ENCODE results near the gene DPY19L2. TPM values are rescaled to one million over a fixed set of nuclear protein-coding genes. Genes with fewer than 3 reads are reported as not detected.
"Not testable (repeated sequence)": the region's sequence is repeated elsewhere in the genome, so short reads cannot be mapped to it uniquely, and the experiment has no call there.

The DPY19L2 gene
- total RNA-seq, 1 experiment from 2014 or later: 4.9 TPM

- H4K91ac ChIP-seq (ENCODE audit: insufficient read length, low read depth, low read length); H2BK15ac ChIP-seq (ENCODE audit: low read depth, low read length); H3K56ac ChIP-seq (ENCODE audit: insufficient read length, low read depth, low read length); H2AK5ac ChIP-seq (ENCODE audit: insufficient read length, low read length); H3K4me2 ChIP-seq (ENCODE audit: insufficient read depth, insufficient read length, low read length); H3K79me2 ChIP-seq (ENCODE audit: insufficient read depth, low read length); H3T11ph ChIP-seq (ENCODE audit: low read length); H3K4ac ChIP-seq (ENCODE audit: low read depth, low read length); H3K4me1 Mint-ChIP-seq; H3K18ac ChIP-seq (ENCODE audit: insufficient read length, low read depth, low read length); H4K5ac ChIP-seq (ENCODE audit: insufficient read length, low read depth, low read length); H3K27ac ChIP-seq (ENCODE audit: insufficient read length, low read depth, low read length); H2BK20ac ChIP-seq (ENCODE audit: low read depth, low read length, poor library complexity, severe bottlenecking); H3K9ac ChIP-seq (ENCODE audit: extremely low read depth, insufficient read length, low read length); DNase-seq; H2BK12ac ChIP-seq (ENCODE audit: insufficient read length, low read depth, low read length); H3K27me3 Mint-ChIP-seq (ENCODE audit: low read depth); H2BK5ac ChIP-seq (ENCODE audit: insufficient read length, low read length); H3K4me1 ChIP-seq (ENCODE audit: insufficient read depth, low read length); H2BK120ac ChIP-seq (ENCODE audit: low read depth, low read length, poor library complexity, severe bottlenecking); H3K23ac ChIP-seq (ENCODE audit: insufficient read length, low read depth, low read length); H4K8ac ChIP-seq (replicated peaks; ENCODE audit: insufficient read length, low read depth, low read length); H3K27me3 ChIP-seq (ENCODE audit: insufficient read depth, low read length); H3K9me3 Mint-ChIP-seq; H3K4me3 Mint-ChIP-seq; H4K20me1 ChIP-seq (ENCODE audit: control insufficient read depth, insufficient read depth, insufficient read length); H2AFZ ChIP-seq (ENCODE audit: low read length); H3K79me1 ChIP-seq (ENCODE audit: insufficient read depth, low read depth, low read length, poor library complexity, severe bottlenecking); H3K23me2 ChIP-seq (ENCODE audit: insufficient read length, low read depth, low read length, poor library complexity, severe bottlenecking); H3K14ac ChIP-seq (ENCODE audit: insufficient read depth, low read length); H3K36me3 Mint-ChIP-seq (ENCODE audit: insufficient read depth in 1 of 3, low read depth in 3 of 3); H3K9me3 ChIP-seq (ENCODE audit: control insufficient read depth, low read depth, low read length); H3K27ac Mint-ChIP-seq: not testable (repeated sequence)
- no CpG with 5 or more reads among the region's 2 CpGs for WGBS (ENCODE audit: extremely low coverage, insufficient read length, low lambda C conversion rate)
Observed at GRCh38 chr12:63685789-63686188, 17.5 kb upstream of the DPY19L2 start.

DNA sequence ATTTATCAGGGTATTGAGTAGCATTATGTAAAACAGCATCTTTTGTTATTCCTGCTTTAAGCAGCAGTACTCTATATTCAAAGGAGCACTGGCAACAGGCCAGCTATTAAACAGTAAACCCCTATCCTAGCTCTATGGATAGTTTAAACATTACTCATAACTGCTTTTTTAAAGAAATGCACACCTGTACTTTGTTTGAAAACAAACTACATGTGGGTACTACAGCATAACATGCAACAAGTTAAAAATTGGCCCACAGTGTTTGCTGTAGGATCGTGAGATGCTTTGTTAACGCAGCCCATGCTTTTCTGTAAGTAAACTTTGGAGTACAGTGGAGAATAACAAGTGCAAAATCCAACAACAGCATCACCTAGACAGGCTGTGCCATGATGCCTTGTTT, 14.3 kb upstream of the DPY19L2 start:
- not testable (repeated sequence) for H4K91ac ChIP-seq (ENCODE audit: insufficient read length, low read depth, low read length); H2BK5ac ChIP-seq (ENCODE audit: insufficient read length, low read length); H3K4ac ChIP-seq (ENCODE audit: low read depth, low read length); H2AFZ ChIP-seq (ENCODE audit: low read length); H3K79me1 ChIP-seq (ENCODE audit: insufficient read depth, low read depth, low read length, poor library complexity, severe bottlenecking); H3K18ac ChIP-seq (ENCODE audit: insufficient read length, low read depth, low read length); H3K27me3 Mint-ChIP-seq (ENCODE audit: low read depth); H3K9me3 Mint-ChIP-seq; H3K4me3 Mint-ChIP-seq; H3K4me1 Mint-ChIP-seq; H2BK12ac ChIP-seq (ENCODE audit: insufficient read length, low read depth, low read length); H3K4me2 ChIP-seq (ENCODE audit: insufficient read depth, insufficient read length, low read length); H3K23ac ChIP-seq (ENCODE audit: insufficient read length, low read depth, low read length); H3K9ac ChIP-seq (ENCODE audit: extremely low read depth, insufficient read length, low read length); H3K27ac Mint-ChIP-seq; H3K36me3 Mint-ChIP-seq (ENCODE audit: insufficient read depth in 1 of 3, low read depth in 3 of 3); H2AK5ac ChIP-seq (ENCODE audit: insufficient read length, low read length); H3K14ac ChIP-seq (ENCODE audit: insufficient read depth, low read length); H3K79me2 ChIP-seq (ENCODE audit: insufficient read depth, low read length); H3K56ac ChIP-seq (ENCODE audit: insufficient read length, low read depth, low read length); DNase-seq; H2BK20ac ChIP-seq (ENCODE audit: low read depth, low read length, poor library complexity, severe bottlenecking); H4K20me1 ChIP-seq (ENCODE audit: control insufficient read depth, insufficient read depth, insufficient read length); H4K5ac ChIP-seq (ENCODE audit: insufficient read length, low read depth, low read length); H4K8ac ChIP-seq (replicated peaks; ENCODE audit: insufficient read length, low read depth, low read length); H2BK120ac ChIP-seq (ENCODE audit: low read depth, low read length, poor library complexity, severe bottlenecking); H3K4me1 ChIP-seq (ENCODE audit: insufficient read depth, low read length); H3K23me2 ChIP-seq (ENCODE audit: insufficient read length, low read depth, low read length, poor library complexity, severe bottlenecking); H3K27me3 ChIP-seq (ENCODE audit: insufficient read depth, low read length); H3T11ph ChIP-seq (ENCODE audit: low read length); H3K27ac ChIP-seq (ENCODE audit: insufficient read length, low read depth, low read length); H2BK15ac ChIP-seq (ENCODE audit: low read depth, low read length); H3K9me3 ChIP-seq (ENCODE audit: control insufficient read depth, low read depth, low read length)
- no CpG with 5 or more reads among the region's 2 CpGs for WGBS (ENCODE audit: extremely low coverage, insufficient read length, low lambda C conversion rate)

- not testable (repeated sequence) for H2BK20ac ChIP-seq (ENCODE audit: low read depth, low read length, poor library complexity, severe bottlenecking); H3K4ac ChIP-seq (ENCODE audit: low read depth, low read length); H4K91ac ChIP-seq (ENCODE audit: insufficient read length, low read depth, low read length); H2BK12ac ChIP-seq (ENCODE audit: insufficient read length, low read depth, low read length); H3K14ac ChIP-seq (ENCODE audit: insufficient read depth, low read length); H3K27me3 Mint-ChIP-seq (ENCODE audit: low read depth); H3K18ac ChIP-seq (ENCODE audit: insufficient read length, low read depth, low read length); H3K79me1 ChIP-seq (ENCODE audit: insufficient read depth, low read depth, low read length, poor library complexity, severe bottlenecking); H3K56ac ChIP-seq (ENCODE audit: insufficient read length, low read depth, low read length); H3K23me2 ChIP-seq (ENCODE audit: insufficient read length, low read depth, low read length, poor library complexity, severe bottlenecking); H3K27ac Mint-ChIP-seq; H3K36me3 Mint-ChIP-seq (ENCODE audit: insufficient read depth in 1 of 3, low read depth in 3 of 3); H3K27me3 ChIP-seq (ENCODE audit: insufficient read depth, low read length); H2AK5ac ChIP-seq (ENCODE audit: insufficient read length, low read length); H3K4me2 ChIP-seq (ENCODE audit: insufficient read depth, insufficient read length, low read length); H3T11ph ChIP-seq (ENCODE audit: low read length); H3K23ac ChIP-seq (ENCODE audit: insufficient read length, low read depth, low read length); H3K79me2 ChIP-seq (ENCODE audit: insufficient read depth, low read length); H3K27ac ChIP-seq (ENCODE audit: insufficient read length, low read depth, low read length); H3K4me1 Mint-ChIP-seq; H2AFZ ChIP-seq (ENCODE audit: low read length); H3K9ac ChIP-seq (ENCODE audit: extremely low read depth, insufficient read length, low read length); H3K9me3 ChIP-seq (ENCODE audit: control insufficient read depth, low read depth, low read length); H2BK5ac ChIP-seq (ENCODE audit: insufficient read length, low read length); DNase-seq; H4K20me1 ChIP-seq (ENCODE audit: control insufficient read depth, insufficient read depth, insufficient read length); H3K4me1 ChIP-seq (ENCODE audit: insufficient read depth, low read length); H4K8ac ChIP-seq (replicated peaks; ENCODE audit: insufficient read length, low read depth, low read length); H2BK15ac ChIP-seq (ENCODE audit: low read depth, low read length); H4K5ac ChIP-seq (ENCODE audit: insufficient read length, low read depth, low read length); H2BK120ac ChIP-seq (ENCODE audit: low read depth, low read length, poor library complexity, severe bottlenecking); H3K4me3 Mint-ChIP-seq; H3K9me3 Mint-ChIP-seq
Observed at GRCh38 chr12:63680758-63681157, 12.5 kb upstream of the DPY19L2 start.
